Measurements from ENCODE around the gene XAB2. TPM values are rescaled to one million over a fixed set of nuclear protein-coding genes. Genes with fewer than 3 reads are reported as not detected.

Gene XAB2
- total RNA-seq, 1 donor from 2014 or later = 43.9 TPM

DNA sequence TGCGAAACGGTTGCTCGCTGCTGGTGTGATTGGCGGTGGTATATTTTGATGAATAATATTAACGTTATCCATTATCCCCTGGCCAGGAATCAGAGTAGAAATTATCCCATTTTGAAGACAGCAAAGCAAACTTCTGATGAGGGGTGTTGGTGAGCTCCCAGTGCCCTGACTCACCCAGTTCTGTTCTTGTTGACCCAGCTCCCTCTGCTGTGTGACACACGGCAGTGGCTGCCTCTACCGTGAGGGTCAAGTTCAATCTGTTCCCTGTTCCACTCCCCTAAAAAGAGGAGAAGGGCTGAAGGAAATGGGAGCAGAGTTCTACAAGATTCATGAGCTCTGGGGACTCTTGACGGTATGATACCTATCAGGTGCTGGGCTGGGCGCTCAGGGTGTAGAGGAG is 31.7 kb downstream of the XAB2 start:
- Mint-ChIP-seq H3K27me3 (ENCODE audit: low read depth) (peaks cover 40% of the 10 kb centered on the region), H3K27ac (no peak overlapping the region), H3K4me3 (peak overlapping the region; percentile 78), H3K9me3 (no peaks in the 10 kb centered on the region), H3K4me1 (peaks cover 18% of the 10 kb centered on the region), H3K36me3 (peaks cover 4% of the 10 kb centered on the region)
- no peak for TF ChIP-seq CTCF (IDR thresholded peaks at IDR 0.05; ENCODE audit: unreplicated experiment)
- DNase-seq (ENCODE audit: low spot score in 2 of 2, unreplicated experiment in 2 of 2) = no peak

GRCh38 chr19:7596211-7596937 is 33.0 kb downstream of the XAB2 start:
- Mint-ChIP-seq H3K4me3 (peak overlapping the region; percentile 78), H3K27ac (peak overlapping the region; percentile 66), H3K27me3 (ENCODE audit: low read depth) (peaks cover 41% of the 10 kb centered on the region), H3K4me1 (peaks cover 11% of the 10 kb centered on the region), H3K9me3 (no peaks in the 10 kb centered on the region), H3K36me3 (peaks cover 4% of the 10 kb centered on the region)
- DNase-seq (ENCODE audit: low spot score in 2 of 2, unreplicated experiment in 2 of 2) = no peak
- no peak for TF ChIP-seq CTCF (IDR thresholded peaks at IDR 0.05; ENCODE audit: unreplicated experiment)

GRCh38 chr19:7595466-7596133 is 33.7 kb downstream of the XAB2 start, which contains the start of gene CAMSAP3:
Gene CAMSAP3, plus strand, starts transcription at chr19:7595863. Its CDS starts 140 bp downstream, at chr19:7596003.
- Mint-ChIP-seq H3K36me3 (peaks cover 3% of the 10 kb centered on the region), H3K9me3 (no peaks in the 10 kb centered on the region), H3K27ac (peak within 1 kb of the TSS; percentile 66), H3K27me3 (ENCODE audit: low read depth) (peaks cover 41% of the 10 kb centered on the region), H3K4me3 (peak within 1 kb of the TSS; percentile 78), H3K4me1 (peaks cover 11% of the 10 kb centered on the region)
- no peak for TF ChIP-seq CTCF (IDR thresholded peaks at IDR 0.05; ENCODE audit: unreplicated experiment)
- peak; percentile 74 to 84 for DNase-seq (ENCODE audit: low spot score in 2 of 2, unreplicated experiment in 2 of 2)

DNA sequence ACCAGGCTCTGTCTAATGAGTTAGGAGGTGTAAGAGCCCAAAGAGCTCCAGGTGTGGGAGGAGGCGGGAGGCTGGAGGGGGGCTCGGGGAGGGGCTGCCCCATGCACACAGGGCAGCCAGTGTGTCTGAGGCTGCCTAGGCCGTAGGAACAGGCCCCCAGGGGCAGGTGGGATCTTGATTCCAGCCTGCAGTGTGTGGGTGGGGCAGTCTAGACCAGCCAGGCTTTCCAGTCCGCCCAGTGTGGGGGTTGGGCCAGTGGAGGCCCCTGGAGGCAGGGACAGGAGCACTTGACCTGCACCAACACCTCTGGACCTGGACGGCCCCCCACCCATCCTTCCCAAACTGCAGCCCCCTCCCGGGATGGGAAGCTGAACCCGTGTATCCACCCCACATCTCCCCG is 39.1 kb downstream of the XAB2 start:
- Mint-ChIP-seq H3K9me3 (no peaks in the 10 kb centered on the region), H3K4me3 (no peak overlapping the region), H3K36me3 (no peaks in the 10 kb centered on the region), H3K4me1 (peaks cover 2% of the 10 kb centered on the region), H3K27ac (no peak overlapping the region), H3K27me3 (ENCODE audit: low read depth) (peaks cover 22% of the 10 kb centered on the region)
- no peak for DNase-seq (ENCODE audit: low spot score in 2 of 2, unreplicated experiment in 2 of 2)
- TF ChIP-seq CTCF (IDR thresholded peaks at IDR 0.05; ENCODE audit: unreplicated experiment) = no peak

DNA sequence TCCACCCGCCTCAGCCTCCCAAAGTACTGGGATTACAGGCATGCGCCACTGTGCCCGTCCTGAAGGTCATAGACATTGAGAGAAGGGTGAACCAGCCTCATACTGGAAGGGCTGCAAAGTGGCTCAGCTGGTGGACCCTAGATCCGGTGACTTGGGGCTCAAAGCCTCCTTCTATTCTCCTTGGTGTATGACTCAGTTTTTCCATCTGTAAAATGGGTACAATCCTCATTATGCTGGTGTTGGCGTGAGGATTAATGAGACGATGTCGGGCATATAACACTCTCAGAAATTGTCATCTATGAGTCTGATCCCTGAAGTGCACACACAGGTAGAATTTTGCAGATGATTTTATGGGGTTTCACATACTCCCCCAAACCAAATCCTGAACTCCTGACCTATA is 39.5 kb downstream of the XAB2 start:
- TF ChIP-seq CTCF (IDR thresholded peaks at IDR 0.05; ENCODE audit: unreplicated experiment) = no peak
- DNase-seq (ENCODE audit: low spot score in 2 of 2, unreplicated experiment in 2 of 2) = no peak
- H3K27me3 Mint-ChIP-seq (ENCODE audit: low read depth) = peaks cover 23% of the 10 kb centered on the region
- H3K36me3 Mint-ChIP-seq = no peaks in the 10 kb centered on the region
- H3K4me1 Mint-ChIP-seq = no peaks in the 10 kb centered on the region
- H3K27ac Mint-ChIP-seq = no peak overlapping the region
- H3K4me3 Mint-ChIP-seq = no peak overlapping the region
- no peaks in the 10 kb centered on the region for H3K9me3 Mint-ChIP-seq
